ENCODE measurements around the gene PITX3.

The PITX3 gene

DNA sequence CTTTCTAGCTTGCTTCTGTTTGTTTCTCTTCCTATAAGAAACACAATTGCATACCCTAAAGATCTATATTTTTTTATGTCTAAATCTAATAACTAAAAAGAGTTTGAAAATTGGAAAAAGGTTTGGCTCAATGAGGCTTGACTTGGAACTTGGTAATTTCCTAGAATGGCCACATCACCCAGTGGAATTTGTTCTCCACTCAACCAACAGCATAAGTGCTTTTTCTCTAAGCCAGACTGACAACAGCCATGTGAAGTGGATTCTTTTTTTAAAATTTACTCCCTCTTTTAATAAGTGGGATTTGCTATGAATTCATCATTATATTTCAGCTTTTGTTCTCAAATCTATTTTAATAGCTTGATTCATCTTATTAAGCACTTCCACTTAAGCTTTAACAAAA lies 37.8 kb upstream of the PITX3 start:
- Histone ChIP-seq H4K20me1 (ENCODE audit: insufficient read depth) (peaks cover 8% of the 10 kb centered on the region), H3K27me3 (ENCODE audit: insufficient read depth, low read depth) (no peaks in the 10 kb centered on the region), H3K9ac (no peak overlapping the region), H3K27ac (no peak overlapping the region), H3K4me1 (ENCODE audit: low read depth, poor library complexity, severe bottlenecking) (peaks cover 8% of the 10 kb centered on the region), H3K4me3 (IDR thresholded peaks at IDR 0.05; ENCODE audit: insufficient read depth, low read depth, low read length) (no peak overlapping the region), H3K79me2 (ENCODE audit: insufficient read depth, low read depth) (peaks cover 38% of the 10 kb centered on the region; the same call in 1 of the 2 replicates), H3K36me3 (ENCODE audit: insufficient read depth) (peaks cover 6% of the 10 kb centered on the region; the same call in 1 of the 2 replicates), H2AFZ (ENCODE audit: low read depth) (no peak overlapping the region), H3K4me2 (no peak overlapping the region)
- TF ChIP-seq, protein P1, sequence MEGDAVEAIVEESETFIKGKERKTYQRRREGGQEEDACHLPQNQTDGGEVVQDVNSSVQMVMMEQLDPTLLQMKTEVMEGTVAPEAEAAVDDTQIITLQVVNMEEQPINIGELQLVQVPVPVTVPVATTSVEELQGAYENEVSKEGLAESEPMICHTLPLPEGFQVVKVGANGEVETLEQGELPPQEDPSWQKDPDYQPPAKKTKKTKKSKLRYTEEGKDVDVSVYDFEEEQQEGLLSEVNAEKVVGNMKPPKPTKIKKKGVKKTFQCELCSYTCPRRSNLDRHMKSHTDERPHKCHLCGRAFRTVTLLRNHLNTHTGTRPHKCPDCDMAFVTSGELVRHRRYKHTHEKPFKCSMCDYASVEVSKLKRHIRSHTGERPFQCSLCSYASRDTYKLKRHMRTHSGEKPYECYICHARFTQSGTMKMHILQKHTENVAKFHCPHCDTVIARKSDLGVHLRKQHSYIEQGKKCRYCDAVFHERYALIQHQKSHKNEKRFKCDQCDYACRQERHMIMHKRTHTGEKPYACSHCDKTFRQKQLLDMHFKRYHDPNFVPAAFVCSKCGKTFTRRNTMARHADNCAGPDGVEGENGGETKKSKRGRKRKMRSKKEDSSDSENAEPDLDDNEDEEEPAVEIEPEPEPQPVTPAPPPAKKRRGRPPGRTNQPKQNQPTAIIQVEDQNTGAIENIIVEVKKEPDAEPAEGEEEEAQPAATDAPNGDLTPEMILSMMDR (conservative IDR thresholded peaks at IDR 0.05; ENCODE audit: low read depth, low read length), result no peak

DNA sequence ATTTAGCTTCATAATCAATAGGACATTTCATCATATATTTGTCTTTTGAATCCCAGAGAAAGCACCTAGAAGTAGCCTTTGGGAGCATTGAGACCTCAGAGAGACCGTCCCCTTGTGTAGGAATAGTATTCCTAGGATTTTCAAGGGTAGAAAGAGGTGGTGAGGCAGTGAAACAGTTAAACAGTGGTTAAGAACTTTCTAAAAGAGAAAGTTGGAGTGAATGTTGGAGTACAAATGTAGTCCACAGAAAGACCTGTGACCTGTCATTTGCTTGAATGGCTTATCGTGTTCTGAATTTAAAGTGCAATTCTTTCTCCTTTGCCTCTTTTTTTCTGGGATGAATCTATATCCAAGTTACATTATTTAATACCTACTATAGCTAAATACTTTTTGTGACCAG lies 34.0 kb upstream of the PITX3 start:
- H3K4me3 ChIP-seq (IDR thresholded peaks at IDR 0.05; ENCODE audit: insufficient read depth, low read depth, low read length), result no peak overlapping the region
- peaks cover 8% of the 10 kb centered on the region for H3K4me1 ChIP-seq (ENCODE audit: low read depth, poor library complexity, severe bottlenecking)
- H3K79me2 ChIP-seq (ENCODE audit: insufficient read depth, low read depth), result peaks cover 60% of the 10 kb centered on the region
- no peak overlapping the region for H3K27ac ChIP-seq
- no peaks in the 10 kb centered on the region for H3K27me3 ChIP-seq (ENCODE audit: insufficient read depth, low read depth)
- no peak overlapping the region for H2AFZ ChIP-seq (ENCODE audit: low read depth)
- H3K9ac ChIP-seq, result no peak overlapping the region
- H3K36me3 ChIP-seq (ENCODE audit: insufficient read depth), result peaks cover 6% of the 10 kb centered on the region; the same call in 1 of the 2 replicates
- H4K20me1 ChIP-seq (ENCODE audit: insufficient read depth), result 0 out of 2 replicates have a peak, but pooled peaks cover 9% of the 10 kb centered on the region
- H3K4me2 ChIP-seq, result no peak overlapping the region
- TF ChIP-seq, protein P1 (conservative IDR thresholded peaks at IDR 0.05; ENCODE audit: low read depth, low read length), result no peak

DNA sequence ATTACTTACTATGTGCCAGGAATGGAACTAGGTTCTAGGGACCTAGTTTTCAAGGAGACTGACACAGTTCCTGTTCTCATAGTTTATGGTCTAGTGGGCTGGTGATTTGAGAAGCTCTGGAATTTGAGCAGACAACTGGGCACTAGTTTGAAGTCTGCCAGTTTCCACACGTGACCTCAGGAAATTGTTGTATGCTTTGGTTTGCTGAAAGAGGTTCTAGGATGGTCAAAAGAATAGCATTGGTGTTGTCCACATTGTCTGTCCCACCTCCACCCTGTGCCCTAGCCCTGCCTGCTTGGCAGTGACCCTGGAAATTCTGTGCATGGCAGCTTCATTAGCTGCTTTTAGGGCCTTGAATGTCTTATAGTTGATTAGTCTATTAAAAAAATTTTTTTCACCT lies 32.8 kb upstream of the PITX3 start:
- TF ChIP-seq, protein P1 (conservative IDR thresholded peaks at IDR 0.05; ENCODE audit: low read depth, low read length), result no peak
- peaks cover 6% of the 10 kb centered on the region; the same call in 1 of the 2 replicates for H3K36me3 ChIP-seq (ENCODE audit: insufficient read depth)
- H4K20me1 ChIP-seq (ENCODE audit: insufficient read depth), result peaks cover 11% of the 10 kb centered on the region; the same call in 1 of the 2 replicates
- H3K27me3 ChIP-seq (ENCODE audit: insufficient read depth, low read depth), result no peaks in the 10 kb centered on the region
- H3K9ac ChIP-seq, result no peak overlapping the region
- no peak overlapping the region for H2AFZ ChIP-seq (ENCODE audit: low read depth)
- H3K79me2 ChIP-seq (ENCODE audit: insufficient read depth, low read depth), result peaks cover 65% of the 10 kb centered on the region
- no peak overlapping the region for H3K4me2 ChIP-seq
- H3K4me1 ChIP-seq (ENCODE audit: low read depth, poor library complexity, severe bottlenecking), result peaks cover 2% of the 10 kb centered on the region
- H3K4me3 ChIP-seq (IDR thresholded peaks at IDR 0.05; ENCODE audit: insufficient read depth, low read depth, low read length), result no peak overlapping the region
- H3K27ac ChIP-seq, result no peak overlapping the region

DNA sequence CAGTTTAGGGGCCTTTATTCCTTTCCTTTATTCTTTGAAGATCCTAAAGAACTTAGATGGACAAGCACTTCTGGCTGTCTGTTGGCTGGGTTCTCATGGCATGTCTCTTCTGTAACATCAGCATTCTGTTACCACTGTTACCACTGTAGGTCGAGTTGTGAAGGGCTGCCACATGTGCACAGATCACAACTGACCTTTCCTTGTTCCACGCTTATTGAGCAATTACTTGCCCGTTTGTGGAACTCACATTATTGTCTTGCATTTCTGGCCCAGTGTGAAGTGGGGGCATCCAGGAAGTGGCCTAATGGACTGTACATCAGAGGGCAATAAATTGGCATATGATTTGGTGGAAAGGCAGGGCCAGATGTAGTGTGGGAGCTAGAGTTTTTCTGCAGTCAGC lies 27.7 kb upstream of the PITX3 start:
- Histone ChIP-seq H3K4me3 (IDR thresholded peaks at IDR 0.05; ENCODE audit: insufficient read depth, low read depth, low read length) (no peak overlapping the region), H3K79me2 (ENCODE audit: insufficient read depth, low read depth) (peaks cover 53% of the 10 kb centered on the region), H3K27me3 (ENCODE audit: insufficient read depth, low read depth) (no peaks in the 10 kb centered on the region), H3K9ac (no peak overlapping the region), H3K4me2 (no peak overlapping the region), H3K27ac (no peak overlapping the region; the same call in 1 of the 2 replicates), H3K4me1 (ENCODE audit: low read depth, poor library complexity, severe bottlenecking) (peaks cover 30% of the 10 kb centered on the region), H3K36me3 (ENCODE audit: insufficient read depth) (no peaks in the 10 kb centered on the region), H4K20me1 (ENCODE audit: insufficient read depth) (peaks cover 13% of the 10 kb centered on the region; the same call in 1 of the 2 replicates), H2AFZ (ENCODE audit: low read depth) (no peak overlapping the region)
- TF ChIP-seq, protein P1 (conservative IDR thresholded peaks at IDR 0.05; ENCODE audit: low read depth, low read length), result no peak

Measured in KMS-11 (cell line).